DOHH2 (cell line): Measurements from ENCODE around the gene TRERF1.

Experiments used
- H3F3A ChIP-seq: fragments of 200-600 bp; sonication (generic), shearing (Covaris generic); 2 replicates; pipeline ENCODE4 v1.6.0; 2016; ENCODE audit warnings: antibody characterized with exemption, mild to moderate bottlenecking; ENCODE audit not compliant: control insufficient read depth, insufficient read depth
- H3K27ac ChIP-seq: fragments of 200-600 bp; sonication (generic); 2 replicates; pipeline ENCODE4 v1.5.1; 2014; ENCODE audit warnings: low read depth, mild to moderate bottlenecking, low read length, moderate library complexity
- H3K27me3 ChIP-seq: fragments of 200-600 bp; sonication (generic); 2 replicates; pipeline ENCODE4 v1.6.1; 2014; ENCODE audit warnings: mild to moderate bottlenecking, low read length, mixed read lengths; ENCODE audit not compliant: control insufficient read depth
- H3K36me3 ChIP-seq: fragments of 200-600 bp; sonication (generic); 2 replicates; pipeline ENCODE4 v1.6.1; 2014; ENCODE audit warnings: mild to moderate bottlenecking, low read length, moderate library complexity, mixed read lengths; ENCODE audit not compliant: control insufficient read depth
- H3K4me1 ChIP-seq: fragments of 200-600 bp; sonication (generic); 2 replicates; pipeline ENCODE4 v1.6.1; 2014; ENCODE audit warnings: mild to moderate bottlenecking, low read length, mixed read lengths; ENCODE audit not compliant: control insufficient read depth
- H3K4me2 ChIP-seq: fragments of 200-600 bp; sonication (generic); 2 replicates; pipeline ENCODE4 v1.6.0; 2014; ENCODE audit warnings: mild to moderate bottlenecking, low read length, moderate library complexity
- H3K4me3 ChIP-seq: fragments of 200-600 bp; sonication (generic); 2 replicates; pipeline ENCODE4 v1.5.1; 2014; ENCODE audit warnings: mild to moderate bottlenecking, low read length, mixed read lengths
- H3K79me2 ChIP-seq: fragments of 200-600 bp; sonication (generic); 2 replicates; pipeline ENCODE4 v1.6.1; 2014; ENCODE audit warnings: mild to moderate bottlenecking, low read length, mixed read lengths; ENCODE audit not compliant: control insufficient read depth
- H3K9me2 ChIP-seq: fragments of 200-600 bp; sonication (generic); replicated peaks from 2 replicates; pipeline ENCODE4 v1.6.1; 2014; ENCODE audit warnings: mild to moderate bottlenecking, low read length, mixed read lengths; ENCODE audit not compliant: control insufficient read depth
- H3K9me3 ChIP-seq: fragments of 200-600 bp; sonication (generic); 2 replicates; pipeline ENCODE4 v1.6.1; 2014; ENCODE audit warnings: antibody characterized with exemption, low read length, mixed read lengths; ENCODE audit not compliant: control insufficient read depth, insufficient read depth
- H4K20me1 ChIP-seq: fragments of 200-600 bp; sonication (generic); 2 replicates; pipeline ENCODE4 v1.6.0; 2014; ENCODE audit warnings: low read depth, mild to moderate bottlenecking, antibody characterized with exemption, low read length, moderate library complexity; ENCODE audit not compliant: control insufficient read depth, insufficient read depth
- CTCF ChIP-seq: fragments of 200-600 bp; sonication (generic); IDR thresholded peaks from one replicate; pipeline ENCODE4 v1.5.1; 2014; ENCODE audit warnings: antibody characterized with exemption, mild to moderate bottlenecking, low read depth, low read length; ENCODE audit not compliant: poor library complexity, severe bottlenecking
- EZH2phosphoT487 ChIP-seq: fragments of 200-600 bp; sonication (generic); IDR thresholded peaks from 2 replicates; pipeline ENCODE4 v1.6.1; 2017; ENCODE audit warnings: borderline replicate concordance, mild to moderate bottlenecking, antibody characterized with exemption, low read length, moderate library complexity, mixed read lengths

TRERF1 gene

GRCh38 chr6:42294759-42295158 is 157.0 kb downstream of the TRERF1 start:
- H3K9me3 ChIP-seq, result no peaks in the 10 kb centered on the region
- no peaks in the 10 kb centered on the region for H4K20me1 ChIP-seq
- no peak overlapping the region for H3K27ac ChIP-seq
- no peaks in the 10 kb centered on the region for H3K27me3 ChIP-seq
- H3K4me3 ChIP-seq, result no peak overlapping the region
- H3K36me3 ChIP-seq, result peaks cover 18% of the 10 kb centered on the region
- H3K4me2 ChIP-seq, result no peak overlapping the region
- no peaks in the 10 kb centered on the region for H3F3A ChIP-seq
- TF ChIP-seq CTCF (no peak), EZH2phosphoT487 (no peak)
- H3K4me1 ChIP-seq, result peaks cover 7% of the 10 kb centered on the region
- H3K9me2 ChIP-seq, result no peaks in the 10 kb centered on the region
- no peaks in the 10 kb centered on the region for H3K79me2 ChIP-seq

- Histone ChIP-seq H3K4me3 (no peak overlapping the region), H3F3A (no peaks in the 10 kb centered on the region), H3K79me2 (no peaks in the 10 kb centered on the region), H3K27ac (no peak overlapping the region), H3K9me2 (no peaks in the 10 kb centered on the region), H4K20me1 (no peaks in the 10 kb centered on the region), H3K4me1 (peaks cover 7% of the 10 kb centered on the region), H3K4me2 (no peak overlapping the region), H3K9me3 (no peaks in the 10 kb centered on the region), H3K36me3 (peaks cover 16% of the 10 kb centered on the region; the same call in 1 of the 2 replicates), H3K27me3 (no peaks in the 10 kb centered on the region)
- TF ChIP-seq EZH2phosphoT487, result no peak
- TF ChIP-seq CTCF, result no peak
Observed at GRCh38 chr6:42293386-42293977, 158.2 kb downstream of the TRERF1 start.

GRCh38 chr6:42292004-42292740 is 159.6 kb downstream of the TRERF1 start:
- Histone ChIP-seq H3K27ac (no peak overlapping the region), H3K27me3 (no peaks in the 10 kb centered on the region), H3K4me2 (no peak overlapping the region), H4K20me1 (no peaks in the 10 kb centered on the region), H3K4me3 (no peak overlapping the region), H3K36me3 (peaks cover 13% of the 10 kb centered on the region; the same call in 1 of the 2 replicates), H3K9me3 (no peaks in the 10 kb centered on the region), H3K79me2 (no peaks in the 10 kb centered on the region), H3K9me2 (no peaks in the 10 kb centered on the region), H3F3A (no peaks in the 10 kb centered on the region), H3K4me1 (peaks cover 7% of the 10 kb centered on the region)
- TF ChIP-seq EZH2phosphoT487, result no peak
- TF ChIP-seq CTCF, result no peak
